HepG2 (cell line): ENCODE results near the gene FLOT2. TPM values are rescaled to one million over a fixed set of nuclear protein-coding genes. Genes with fewer than 3 reads are reported as not detected.

Source experiments
- AGO2 ChIP-seq: fragments of 200-400 bp; formaldehyde crosslinking; optimal IDR thresholded peaks from 2 replicates; pipeline ENCODE3; 2017; ENCODE audit warnings: mild to moderate bottlenecking, low read depth, low read length, moderate library complexity
- CCDC6 ChIP-seq: sonication (generic); formaldehyde crosslinking; IDR thresholded peaks from 2 replicates; pipeline ENCODE4 v1.8.1; 2022; ENCODE audit warnings: mild to moderate bottlenecking, missing genetic modification reagents, moderate library complexity
- CEBPG ChIP-seq: IDR thresholded peaks from 2 replicates; pipeline ENCODE4 v1.6.1; 2016
- FOXP1 ChIP-seq, 2 experiments: fragments of 450-650 bp in 1 of 2; IDR thresholded peaks; 2 replicates each; pipeline ENCODE4 v1.6.1; 2017 to 2018; ENCODE audit warnings: antibody characterized with exemption in 1 of 2
- GATAD1 ChIP-seq: IDR thresholded peaks from 2 replicates; pipeline ENCODE4 v1.6.1; 2016; ENCODE audit warnings: missing genetic modification reagents, missing compliant biosample characterization
- HDAC6 ChIP-seq: fragments of 200-600 bp; sonication (generic); IDR thresholded peaks from 2 replicates; pipeline ENCODE4 v1.7.0; 2017; ENCODE audit warnings: mild to moderate bottlenecking, antibody characterized with exemption, low read length, low read depth
- POLR2A ChIP-seq, 2 experiments: IDR thresholded peaks; 2 replicates each; pipeline ENCODE4 v1.6.1; 2011; ENCODE audit warnings: low read depth in 2 of 2, low read length in 2 of 2, mild to moderate bottlenecking in 1 of 2, moderate library complexity in 1 of 2; ENCODE audit not compliant: insufficient read depth in 1 of 2
- ZNF263 ChIP-seq: sonication (generic); formaldehyde crosslinking; IDR thresholded peaks from 2 replicates; pipeline ENCODE4 v1.4.0; 2020; ENCODE audit warnings: missing genetic modification reagents
- ZNF460 ChIP-seq: sonication (generic); formaldehyde crosslinking; IDR thresholded peaks from 2 replicates; pipeline ENCODE4 v1.5.1; 2020; ENCODE audit warnings: missing genetic modification reagents, mild to moderate bottlenecking, borderline replicate concordance
- ZNF709 ChIP-seq: sonication (generic); formaldehyde crosslinking; IDR thresholded peaks from 2 replicates; pipeline ENCODE4 v1.5.0; 2020; ENCODE audit warnings: mild to moderate bottlenecking, missing genetic modification reagents
- ZNF773 ChIP-seq: sonication (generic); formaldehyde crosslinking; IDR thresholded peaks from 2 replicates; pipeline ENCODE4 v1.4.0; 2020; ENCODE audit warnings: missing genetic modification reagents, borderline replicate concordance
- ZXDC ChIP-seq: sonication (generic); formaldehyde crosslinking; IDR thresholded peaks from 2 replicates; pipeline ENCODE4 v1.5.0; 2020; ENCODE audit warnings: mild to moderate bottlenecking, missing genetic modification reagents
- polyA plus RNA-seq, 8 experiments: library from polyadenylated mRNA; depleted of rRNA in 3 of 8; stranded (reverse) in 7 of 8; unstranded in 1 of 8; fragments of >200 nt; fragmentation: Illumina TruSeq in 4 of 8; extraction: Trizol in 4 of 8; gene quantifications; 2 replicates each; pipeline versions ENCODE4 v1.2.1 to v1.2.3, GENCODE V29; 2011 to 2016; ENCODE audit warnings: low read depth in 4 of 8, missing spikeins in 1 of 8, mixed read lengths in 1 of 8; ENCODE audit not compliant: insufficient read depth in 1 of 8
- total RNA-seq, 5 experiments: library from RNA; depleted of rRNA; stranded (reverse); fragments of >200 nt; fragmentation: Illumina TruSeq; extraction: Trizol; gene quantifications; 2 replicates each; pipeline ENCODE4 v1.2.3, GENCODE V29; 2016; ENCODE audit warnings: low read depth in 1 of 5
- TF ChIP-seq, protein P1 (sequence below): sonication (generic); formaldehyde crosslinking; IDR thresholded peaks from 2 replicates; pipeline ENCODE4 v1.4.0; 2020; ENCODE audit warnings: missing genetic modification reagents
- TF ChIP-seq, protein P2 (sequence below): fragments of 450-650 bp; IDR thresholded peaks from 2 replicates; pipeline ENCODE4 v1.6.1; 2016
- TF ChIP-seq, protein P3 (sequence below): sonication (generic); formaldehyde crosslinking; IDR thresholded peaks from 2 replicates; pipeline ENCODE4 v1.4.0; 2020; ENCODE audit warnings: mild to moderate bottlenecking, low read depth, missing genetic modification reagents
- TF ChIP-seq, protein P4 (sequence below): sonication (generic); formaldehyde crosslinking; IDR thresholded peaks from 2 replicates; pipeline ENCODE4 v1.8.1; 2023; ENCODE audit warnings: mild to moderate bottlenecking, moderate library complexity, missing genetic modification reagents

FLOT2 gene
- total and polyA plus RNA-seq, 2 of the 13 experiments (the other 11 are each of a cell fraction or from before 2014, with no cell fraction given), result 54.3 to 54.5 TPM

- TF ChIP-seq HDAC6 (no peak), ZNF773 (no peak), ZNF263 (CRISPR knock-in tag) (no peak), ZXDC (CRISPR knock-in tag) (no peak), CEBPG (peak; percentile 19; the same call in 1 of the 2 replicates), ZNF709 (CRISPR knock-in tag) (no peak), AGO2 (no peak), POLR2A (IDR thresholded peaks at IDR 0.05; ENCODE audit: insufficient read depth in 1 of 2, low read depth in 2 of 2, low read length in 2 of 2) (0 out of 4 replicates have a peak, but pooled peaks of 1 of the 2 experiments have one; percentile 8), GATAD1 (CRISPR knock-in tag) (no peak), CCDC6 (0 out of 2 replicates have a peak, but pooled peaks have one; percentile 22), FOXP1 (IDR thresholded peaks at IDR 0.05) (no peak), FOXP1 (CRISPR knock-in tag; IDR thresholded peaks at IDR 0.05) (no peak), ZNF460 (CRISPR knock-in tag) (no peak)
- TF ChIP-seq, protein P1, sequence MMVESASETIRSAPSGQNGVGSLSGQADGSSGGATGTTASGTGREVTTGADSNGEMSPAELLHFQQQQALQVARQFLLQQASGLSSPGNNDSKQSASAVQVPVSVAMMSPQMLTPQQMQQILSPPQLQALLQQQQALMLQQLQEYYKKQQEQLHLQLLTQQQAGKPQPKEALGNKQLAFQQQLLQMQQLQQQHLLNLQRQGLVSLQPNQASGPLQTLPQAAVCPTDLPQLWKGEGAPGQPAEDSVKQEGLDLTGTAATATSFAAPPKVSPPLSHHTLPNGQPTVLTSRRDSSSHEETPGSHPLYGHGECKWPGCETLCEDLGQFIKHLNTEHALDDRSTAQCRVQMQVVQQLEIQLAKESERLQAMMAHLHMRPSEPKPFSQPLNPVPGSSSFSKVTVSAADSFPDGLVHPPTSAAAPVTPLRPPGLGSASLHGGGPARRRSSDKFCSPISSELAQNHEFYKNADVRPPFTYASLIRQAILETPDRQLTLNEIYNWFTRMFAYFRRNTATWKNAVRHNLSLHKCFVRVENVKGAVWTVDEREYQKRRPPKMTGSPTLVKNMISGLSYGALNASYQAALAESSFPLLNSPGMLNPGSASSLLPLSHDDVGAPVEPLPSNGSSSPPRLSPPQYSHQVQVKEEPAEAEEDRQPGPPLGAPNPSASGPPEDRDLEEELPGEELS (CRISPR knock-in tag), result 0 out of 2 replicates have a peak, but pooled peaks have one; percentile 7
- TF ChIP-seq, protein P2, sequence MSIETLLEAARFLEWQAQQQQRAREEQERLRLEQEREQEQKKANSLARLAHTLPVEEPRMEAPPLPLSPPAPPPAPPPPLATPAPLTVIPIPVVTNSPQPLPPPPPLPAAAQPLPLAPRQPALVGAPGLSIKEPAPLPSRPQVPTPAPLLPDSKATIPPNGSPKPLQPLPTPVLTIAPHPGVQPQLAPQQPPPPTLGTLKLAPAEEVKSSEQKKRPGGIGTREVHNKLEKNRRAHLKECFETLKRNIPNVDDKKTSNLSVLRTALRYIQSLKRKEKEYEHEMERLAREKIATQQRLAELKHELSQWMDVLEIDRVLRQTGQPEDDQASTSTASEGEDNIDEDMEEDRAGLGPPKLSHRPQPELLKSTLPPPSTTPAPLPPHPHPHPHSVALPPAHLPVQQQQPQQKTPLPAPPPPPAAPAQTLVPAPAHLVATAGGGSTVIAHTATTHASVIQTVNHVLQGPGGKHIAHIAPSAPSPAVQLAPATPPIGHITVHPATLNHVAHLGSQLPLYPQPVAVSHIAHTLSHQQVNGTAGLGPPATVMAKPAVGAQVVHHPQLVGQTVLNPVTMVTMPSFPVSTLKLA, result no peak
- TF ChIP-seq, protein P3, sequence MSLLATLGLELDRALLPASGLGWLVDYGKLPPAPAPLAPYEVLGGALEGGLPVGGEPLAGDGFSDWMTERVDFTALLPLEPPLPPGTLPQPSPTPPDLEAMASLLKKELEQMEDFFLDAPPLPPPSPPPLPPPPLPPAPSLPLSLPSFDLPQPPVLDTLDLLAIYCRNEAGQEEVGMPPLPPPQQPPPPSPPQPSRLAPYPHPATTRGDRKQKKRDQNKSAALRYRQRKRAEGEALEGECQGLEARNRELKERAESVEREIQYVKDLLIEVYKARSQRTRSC (CRISPR knock-in tag), result no peak
- TF ChIP-seq, protein P4, sequence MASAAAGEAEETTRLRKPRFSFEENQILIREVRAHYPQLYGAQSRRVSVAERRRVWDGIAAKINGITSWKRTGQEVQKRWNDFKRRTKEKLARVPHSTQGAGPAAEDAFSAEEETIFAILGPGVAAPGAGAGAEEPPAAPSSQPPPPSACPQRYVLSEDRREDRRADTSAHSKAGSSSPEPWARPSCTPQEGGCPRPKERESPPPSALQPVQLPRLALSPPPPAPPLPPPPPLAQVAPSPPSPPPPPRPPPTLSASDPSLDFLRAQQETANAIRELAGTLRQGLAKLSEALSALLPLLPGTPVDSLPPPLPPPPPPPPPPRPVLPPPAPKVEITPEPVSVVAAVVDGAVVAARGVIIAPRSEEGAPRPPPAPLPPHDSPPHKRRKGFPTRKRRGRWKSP (CRISPR knock-in tag), result 0 out of 2 replicates have a peak, but pooled peaks have one; percentile 14
- TF ChIP-seq, all 625 proteins: peak for 8
Measured at GRCh38 chr17:28841901-28842281, 55.6 kb downstream of the FLOT2 start (continued).
